Measurements from ENCODE around the gene LSS. TPM values are rescaled to one million over a fixed set of nuclear protein-coding genes. Genes with fewer than 3 reads are reported as not detected.
A peak's percentile ranks its signal among the peaks of the same experiment; 100 is the strongest.

The LSS gene
- total RNA-seq: 52.0 TPM
- long read RNA-seq, full-length matches to known transcripts: 52 of 169 reads
- long read RNA-seq, partial matches to known transcripts: 85 of 169 reads
- long read RNA-seq, other reads (novel, unspliced or antisense): 32 of 169 reads

- TF ChIP-seq, protein P1, sequence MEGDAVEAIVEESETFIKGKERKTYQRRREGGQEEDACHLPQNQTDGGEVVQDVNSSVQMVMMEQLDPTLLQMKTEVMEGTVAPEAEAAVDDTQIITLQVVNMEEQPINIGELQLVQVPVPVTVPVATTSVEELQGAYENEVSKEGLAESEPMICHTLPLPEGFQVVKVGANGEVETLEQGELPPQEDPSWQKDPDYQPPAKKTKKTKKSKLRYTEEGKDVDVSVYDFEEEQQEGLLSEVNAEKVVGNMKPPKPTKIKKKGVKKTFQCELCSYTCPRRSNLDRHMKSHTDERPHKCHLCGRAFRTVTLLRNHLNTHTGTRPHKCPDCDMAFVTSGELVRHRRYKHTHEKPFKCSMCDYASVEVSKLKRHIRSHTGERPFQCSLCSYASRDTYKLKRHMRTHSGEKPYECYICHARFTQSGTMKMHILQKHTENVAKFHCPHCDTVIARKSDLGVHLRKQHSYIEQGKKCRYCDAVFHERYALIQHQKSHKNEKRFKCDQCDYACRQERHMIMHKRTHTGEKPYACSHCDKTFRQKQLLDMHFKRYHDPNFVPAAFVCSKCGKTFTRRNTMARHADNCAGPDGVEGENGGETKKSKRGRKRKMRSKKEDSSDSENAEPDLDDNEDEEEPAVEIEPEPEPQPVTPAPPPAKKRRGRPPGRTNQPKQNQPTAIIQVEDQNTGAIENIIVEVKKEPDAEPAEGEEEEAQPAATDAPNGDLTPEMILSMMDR (IDR thresholded peaks at IDR 0.05; ENCODE audit: borderline replicate concordance): no peak
- peak within 1 kb of the TSS; percentile 99 for H3K4me3 ChIP-seq
- H3K27ac ChIP-seq (replicated peaks): peak within 1 kb of the TSS; percentile 95
- DNase-seq: peak; percentile 97
- no peaks in the 10 kb centered on the region for H3K27me3 ChIP-seq (ENCODE audit: low read depth)
- no peaks in the 10 kb centered on the region for H3K9me3 ChIP-seq (replicated peaks)
- intact Hi-C loops (cut with micrococcal nuclease): no loop called here
- H3K36me3 ChIP-seq: peaks cover 12% of the 10 kb centered on the region
- peaks cover 63% of the 10 kb centered on the region for H3K4me1 ChIP-seq
Measured at GRCh38 chr21:46228345-46229051, at the start of gene LSS. Gene LSS (minus strand): TSS chr21:46228774. CDS start chr21:46228745, 29 bp downstream.

- intact Hi-C loops (cut with micrococcal nuclease): no loop called here
- H3K4me1 ChIP-seq: no peaks in the 10 kb centered on the region
- no peaks in the 10 kb centered on the region for H3K27me3 ChIP-seq (ENCODE audit: low read depth)
- H3K36me3 ChIP-seq: peaks cover 100% of the 10 kb centered on the region
- no peak overlapping the region for H3K4me3 ChIP-seq
- no peak for DNase-seq
- H3K27ac ChIP-seq (replicated peaks): no peak overlapping the region
- TF ChIP-seq, protein P1 (IDR thresholded peaks at IDR 0.05; ENCODE audit: borderline replicate concordance): no peak
- H3K9me3 ChIP-seq (replicated peaks): no peaks in the 10 kb centered on the region
Measured at GRCh38 chr21:46274797-46275390, 46.3 kb upstream of the LSS start.

DNA sequence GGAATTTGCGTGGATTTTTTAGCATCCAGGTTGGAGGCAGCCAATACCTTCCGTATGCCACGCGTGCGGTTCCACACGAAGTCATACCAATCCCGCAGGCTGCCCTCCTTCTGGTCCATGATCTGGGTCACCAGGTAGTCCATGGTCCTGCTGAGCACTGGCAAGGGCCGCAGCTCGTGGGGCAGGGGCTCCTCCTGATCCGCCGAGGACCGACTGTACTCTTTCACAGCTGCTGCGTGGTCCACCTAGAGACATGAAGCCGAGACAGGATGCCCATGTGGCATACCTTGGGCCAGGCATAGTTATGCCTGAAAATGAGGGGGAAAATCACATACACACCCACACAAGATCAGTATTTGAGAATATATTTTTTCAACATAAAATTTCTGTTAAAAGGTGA lies 44.8 kb upstream of the LSS start:
- Histone ChIP-seq H3K4me1 (no peaks in the 10 kb centered on the region), H3K9me3 (replicated peaks) (no peaks in the 10 kb centered on the region), H3K27ac (replicated peaks) (no peak overlapping the region), H3K4me3 (no peak overlapping the region), H3K36me3 (peaks cover 100% of the 10 kb centered on the region), H3K27me3 (ENCODE audit: low read depth) (no peaks in the 10 kb centered on the region)
- TF ChIP-seq, protein P1 (IDR thresholded peaks at IDR 0.05; ENCODE audit: borderline replicate concordance): no peak
- DNase-seq: no peak
- intact Hi-C loops (cut with micrococcal nuclease): no loop called here

- H3K27ac ChIP-seq (replicated peaks): no peak overlapping the region
Measured at GRCh38 chr21:46269466-46269865, 40.9 kb upstream of the LSS start.

GRCh38 chr21:46268371-46268770 lies 39.8 kb upstream of the LSS start:
- no peak for DNase-seq
- TF ChIP-seq, protein P1 (IDR thresholded peaks at IDR 0.05; ENCODE audit: borderline replicate concordance): no peak
- intact Hi-C loops (cut with micrococcal nuclease): no loop called here
- H3K4me1 ChIP-seq: no peaks in the 10 kb centered on the region
- H3K27ac ChIP-seq (replicated peaks): no peak overlapping the region
- no peaks in the 10 kb centered on the region for H3K9me3 ChIP-seq (replicated peaks)
- no peaks in the 10 kb centered on the region for H3K27me3 ChIP-seq (ENCODE audit: low read depth)
- H3K4me3 ChIP-seq: no peak overlapping the region
- peaks cover 100% of the 10 kb centered on the region for H3K36me3 ChIP-seq

More at GRCh38 chr21:46269466-46269865, 40.9 kb upstream of the LSS start:
- H3K27me3 ChIP-seq (ENCODE audit: low read depth): no peaks in the 10 kb centered on the region
- peaks cover 100% of the 10 kb centered on the region for H3K36me3 ChIP-seq
- intact Hi-C loops (cut with micrococcal nuclease): no loop called here
- no peaks in the 10 kb centered on the region for H3K4me1 ChIP-seq
- no peak for DNase-seq
- TF ChIP-seq, protein P1 (IDR thresholded peaks at IDR 0.05; ENCODE audit: borderline replicate concordance): no peak
- H3K4me3 ChIP-seq: no peak overlapping the region
- no peaks in the 10 kb centered on the region for H3K9me3 ChIP-seq (replicated peaks)
